GM18508 (cell line): ENCODE results near the gene LPA.
"Not testable (repeated sequence)": the region's sequence is repeated elsewhere in the genome, so short reads cannot be mapped to it uniquely, and the experiment has no call there.

Experiments
- ATAC-seq: cut with Tn5 transposase; IDR thresholded peaks from one replicate; pipeline ENCODE4 v1.9.1; 2021; ENCODE audit warnings: moderate number of reproducible peaks; ENCODE audit not compliant: insufficient read depth, unreplicated experiment

LPA gene

DNA sequence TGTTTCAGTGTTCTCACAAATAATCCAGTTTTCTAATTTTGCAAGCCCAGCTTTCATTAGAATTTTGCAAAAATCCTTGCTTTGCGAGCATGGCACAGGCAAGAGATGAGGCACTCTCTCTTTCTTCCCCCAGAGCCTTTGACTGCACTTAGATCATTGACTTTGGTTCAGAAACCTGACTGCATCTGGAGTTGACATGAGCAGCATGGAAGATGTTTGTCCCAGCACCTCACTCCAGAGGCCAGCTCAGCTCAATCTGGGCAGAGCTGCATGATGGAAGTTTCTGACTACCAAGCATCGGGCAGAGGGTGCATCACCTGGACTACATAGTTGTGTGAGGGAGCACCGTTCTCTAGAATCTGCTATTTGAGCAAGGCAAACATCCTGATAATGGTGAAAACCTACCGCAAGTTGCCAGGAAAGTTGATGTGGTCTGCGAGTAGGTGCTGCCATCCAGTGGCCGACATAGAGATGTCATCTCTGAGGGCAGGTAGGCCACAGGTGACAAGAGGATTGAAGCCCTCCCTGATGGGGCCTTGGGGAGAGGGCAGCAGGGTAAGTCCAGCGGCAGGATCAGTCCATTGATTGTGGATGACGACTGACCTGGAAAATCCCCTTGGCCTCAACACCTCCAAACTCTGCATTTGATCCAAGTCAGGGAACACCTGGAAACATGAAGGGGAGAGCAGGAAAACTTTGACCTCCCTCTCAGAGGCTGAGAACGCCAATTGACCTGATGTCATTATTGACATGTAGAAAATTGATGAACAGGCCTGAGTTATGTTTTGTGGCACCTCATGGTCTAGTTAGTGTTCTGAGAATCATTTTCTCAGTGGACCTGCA is 3.8 kb upstream of the LPA start:
- ATAC-seq = peak; percentile 63

DNA sequence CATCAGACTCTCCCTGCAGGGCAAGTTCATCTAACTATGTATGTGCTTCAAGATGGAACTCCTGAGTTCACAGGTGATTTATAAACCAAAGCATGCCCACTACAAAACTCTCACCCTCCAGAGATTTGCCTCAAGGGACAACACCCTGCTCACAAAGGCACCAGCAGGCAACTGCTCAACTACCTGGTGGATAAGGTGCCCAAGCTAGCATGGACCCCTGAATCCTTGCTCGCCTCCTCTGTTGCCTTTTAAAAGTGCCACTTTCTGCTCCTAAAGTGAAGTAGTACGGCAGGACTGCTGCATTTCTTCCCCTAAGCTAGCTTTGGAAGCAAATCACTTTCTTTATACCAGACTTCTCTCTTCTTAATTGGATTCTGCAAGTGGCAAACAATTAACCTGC is 1.2 kb downstream of the LPA start:
- ATAC-seq = no peak

DNA sequence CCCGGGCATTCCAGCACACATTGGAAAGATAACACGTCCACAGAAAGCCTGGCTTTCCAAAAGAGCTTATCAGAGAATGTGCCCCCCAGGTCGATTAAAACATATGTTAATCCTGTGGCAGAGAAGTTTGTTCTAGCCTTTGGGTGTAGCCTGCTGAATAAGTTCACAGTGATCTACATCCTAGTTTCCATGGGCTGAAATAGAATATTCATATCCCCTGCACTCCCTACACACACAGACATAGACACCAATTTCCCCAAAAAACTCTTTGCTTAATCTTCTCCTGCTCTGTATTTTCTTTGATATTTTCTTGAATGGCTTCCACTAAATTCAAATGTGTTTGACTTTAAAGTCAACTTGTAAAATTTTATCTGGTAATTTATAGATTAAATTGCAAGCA is 1.6 kb downstream of the LPA start:
- ATAC-seq = no peak

DNA sequence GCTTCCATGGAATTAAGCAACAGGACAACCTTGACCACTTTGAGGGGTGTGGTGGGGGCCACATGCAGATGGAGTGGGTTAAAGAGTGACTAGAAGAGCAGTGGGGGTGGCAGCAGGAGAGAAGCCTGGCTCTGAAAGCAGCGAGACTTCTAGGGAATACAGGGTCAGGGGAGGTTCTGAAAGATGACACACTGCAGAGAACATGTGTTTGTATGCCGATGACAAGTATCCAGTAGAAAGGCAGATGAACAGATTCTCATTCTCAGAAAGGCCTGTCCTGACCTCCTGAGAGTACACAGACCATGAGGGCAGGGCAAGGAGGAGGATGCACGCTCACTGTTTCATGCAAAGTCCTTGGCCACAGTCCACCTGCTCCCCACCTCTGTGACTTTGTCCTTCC is 2.9 kb downstream of the LPA start:
- no peak for ATAC-seq

GRCh38 chr6:160659562-160659961 is 4.5 kb downstream of the LPA start:
- ATAC-seq = no peak

GRCh38 chr6:160634706-160635105 is 29.4 kb downstream of the LPA start:
- ATAC-seq = no peak

DNA sequence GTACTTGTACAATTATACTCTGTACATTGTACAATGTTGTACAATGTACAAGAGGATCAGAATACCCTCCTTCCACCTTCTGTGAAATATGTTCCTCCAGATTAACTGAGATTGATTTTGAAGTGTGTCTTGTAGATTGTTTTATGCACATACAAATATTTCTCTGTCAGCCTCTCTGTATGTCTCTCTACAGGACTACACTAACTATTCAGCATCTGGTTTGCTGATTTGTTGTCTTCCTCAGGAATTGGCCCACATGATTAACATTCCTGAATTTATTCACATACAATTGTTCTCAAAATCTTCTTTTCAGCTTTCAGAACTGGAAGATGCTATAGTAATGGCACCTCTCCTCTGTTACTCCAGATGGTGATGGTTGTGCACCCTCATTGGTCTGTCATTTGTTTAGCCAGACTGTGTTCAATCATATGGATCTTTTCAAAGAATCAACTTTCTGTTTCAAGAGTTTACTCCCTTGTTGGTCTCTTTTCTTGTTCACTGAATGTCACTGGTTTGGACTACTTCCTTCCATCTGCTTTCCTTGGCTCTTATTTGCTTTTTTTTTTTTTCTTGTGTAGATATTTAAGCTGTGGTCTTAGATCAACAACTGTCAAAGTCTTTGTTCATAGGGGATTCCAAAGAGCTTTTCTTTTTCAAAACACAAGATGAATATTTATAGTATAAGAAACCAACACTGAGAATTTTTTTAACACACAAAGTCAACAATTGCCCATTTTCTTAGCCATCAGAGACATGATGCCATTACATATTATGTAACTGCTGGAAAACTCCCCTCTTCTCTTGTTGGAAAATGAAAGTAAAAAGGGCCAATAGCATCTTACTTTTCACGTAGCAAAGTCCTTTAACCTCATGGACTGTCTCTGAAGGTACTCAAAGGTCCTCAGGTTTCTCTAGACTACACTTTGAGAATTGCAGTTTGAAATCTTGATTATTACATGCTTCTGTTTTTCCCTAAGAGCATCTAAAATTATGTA is 67.9 kb downstream of the LPA start:
- ATAC-seq = no peak

DNA sequence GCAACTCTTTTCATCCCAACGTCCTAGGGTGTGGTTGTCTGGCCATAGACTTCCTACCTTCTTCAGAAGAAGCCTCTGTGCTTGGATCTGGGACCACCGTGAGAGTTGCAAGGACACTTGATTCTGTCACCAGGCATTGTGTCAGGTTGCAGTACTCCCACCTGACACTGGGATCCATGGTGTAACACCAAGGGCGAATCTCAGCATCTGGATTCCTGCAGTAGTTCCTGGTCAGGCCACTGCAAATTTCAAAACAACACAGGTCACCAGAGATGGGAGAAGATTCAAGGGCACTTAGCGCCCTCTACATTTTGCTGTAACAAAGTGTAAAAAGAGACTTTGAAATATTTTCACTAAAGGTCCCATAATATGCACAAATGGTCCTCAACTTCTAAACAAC is 68.8 kb downstream of the LPA start:
- not testable (repeated sequence) for ATAC-seq

- no peak for ATAC-seq
These were observed 77.7 kb downstream of the LPA start for GRCh38 chr6:160586374-160586773.

- no peak for ATAC-seq
These were observed 80.3 kb downstream of the LPA start for GRCh38 chr6:160583794-160584193.

DNA sequence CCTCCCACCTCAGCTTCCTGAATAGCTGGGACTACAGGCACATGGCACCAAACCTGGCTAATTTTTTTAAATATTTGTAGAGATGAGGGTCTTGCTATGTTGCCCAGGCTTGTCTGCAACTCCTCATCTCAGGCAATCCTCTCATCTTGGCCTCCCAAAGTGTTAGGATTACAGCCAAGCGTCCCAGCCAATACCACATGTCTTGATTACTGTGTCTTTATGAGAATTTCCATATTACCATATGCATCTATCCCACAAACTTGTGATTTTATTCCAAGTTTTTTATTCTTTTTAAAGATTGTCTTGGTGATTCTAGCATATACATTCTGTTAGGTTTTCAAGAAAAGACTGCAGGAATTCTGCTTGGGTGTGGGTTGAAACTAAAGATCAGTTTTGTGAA is 82.7 kb downstream of the LPA start:
- ATAC-seq = no peak

- ATAC-seq = not testable (repeated sequence)
These were observed 85.6 kb downstream of the LPA start for GRCh38 chr6:160578515-160578914.

DNA sequence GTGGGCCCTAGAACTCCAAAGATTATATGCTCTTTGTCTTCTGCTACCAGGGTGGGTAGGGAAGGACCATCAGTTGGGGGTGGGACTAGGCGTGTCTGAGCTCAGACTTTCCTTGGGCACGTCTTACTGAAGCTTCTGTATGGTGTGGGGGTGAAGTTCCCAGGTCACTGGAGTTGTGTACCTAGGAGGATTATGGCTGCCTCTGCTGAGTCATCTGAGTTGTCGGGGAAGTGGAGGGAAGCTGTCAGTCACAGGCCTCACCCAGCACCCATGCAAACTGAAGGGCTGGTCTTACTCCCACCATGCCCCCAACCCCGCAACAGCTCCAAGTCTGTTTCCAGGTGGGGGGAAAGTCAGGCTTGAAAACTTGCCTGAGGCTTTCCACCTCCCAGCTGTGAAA is 90.1 kb downstream of the LPA start:
- ATAC-seq = no peak

- ATAC-seq = not testable (repeated sequence)
These were observed 92.9 kb downstream of the LPA start for GRCh38 chr6:160571201-160571600.

DNA sequence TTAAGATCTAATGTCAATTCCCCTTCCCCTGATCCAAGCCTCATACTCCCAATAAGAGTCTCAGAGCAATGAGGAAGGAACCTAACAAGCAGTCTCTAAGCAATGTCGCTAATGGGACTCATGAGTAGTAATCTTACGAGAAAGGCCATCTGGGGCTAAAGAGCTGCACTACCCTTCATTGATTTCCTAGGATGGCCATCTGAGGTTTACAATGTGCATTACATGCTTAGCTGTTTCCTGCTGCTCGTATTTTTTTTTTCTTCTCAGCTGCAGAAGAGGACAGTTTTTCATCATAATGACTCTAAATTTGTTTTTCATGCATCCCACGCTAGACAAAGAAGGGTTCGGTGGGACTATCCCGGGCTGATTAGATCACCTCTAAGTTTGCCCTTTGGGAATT is 119.3 kb downstream of the LPA start:
- ATAC-seq = no peak

GRCh38 chr6:160535270-160535669 is 128.8 kb downstream of the LPA start:
- no peak for ATAC-seq

DNA sequence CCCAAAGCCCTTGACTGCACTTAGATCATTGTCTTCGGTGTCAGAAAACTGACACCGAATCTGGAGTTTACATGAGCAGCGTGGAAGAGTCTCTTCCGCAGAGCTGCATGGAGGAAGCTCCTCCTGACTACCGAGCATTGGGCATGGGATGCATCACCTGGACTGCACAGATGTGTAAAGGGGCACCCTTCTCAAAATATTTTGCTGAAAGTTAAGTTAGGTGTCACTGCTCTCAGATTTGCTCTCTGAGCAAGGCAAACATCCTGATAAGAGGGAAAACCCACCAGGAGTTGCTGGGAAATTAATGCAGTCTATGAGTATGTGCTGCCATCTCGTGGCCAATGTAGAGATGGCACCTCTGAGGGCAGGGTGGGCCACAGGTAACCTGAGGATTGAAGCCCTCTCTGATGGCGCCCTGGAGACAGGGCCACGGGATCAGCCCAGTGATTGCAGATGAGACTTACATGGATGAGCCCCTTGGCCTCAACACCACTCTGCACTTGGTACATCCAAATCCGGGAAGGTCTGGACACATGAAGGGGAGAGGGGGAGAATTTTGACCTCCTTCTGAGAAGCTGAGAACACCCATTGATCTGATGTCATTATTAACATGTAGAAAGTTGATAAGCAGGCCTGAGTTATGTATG is 129.9 kb downstream of the LPA start:
- no peak for ATAC-seq

DNA sequence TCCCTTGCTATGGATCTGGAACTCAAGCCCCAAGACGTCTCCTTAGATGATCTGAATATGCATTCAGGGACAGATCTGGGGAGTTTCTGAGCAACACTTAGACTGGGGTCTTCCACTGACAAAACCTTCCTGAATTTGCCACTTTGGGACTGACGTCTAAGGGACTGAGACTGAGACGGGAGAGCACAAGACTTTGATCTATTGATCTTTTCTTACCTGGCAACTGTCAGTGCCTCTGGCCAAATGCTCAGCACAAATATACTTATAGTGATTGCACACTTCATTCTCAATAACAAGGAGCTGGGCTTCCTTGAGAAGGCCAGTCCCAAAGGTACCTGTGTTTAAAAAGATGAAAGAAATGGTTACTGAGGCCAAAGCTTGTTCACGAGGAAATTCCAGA is 131.8 kb downstream of the LPA start:
- no peak for ATAC-seq

DNA sequence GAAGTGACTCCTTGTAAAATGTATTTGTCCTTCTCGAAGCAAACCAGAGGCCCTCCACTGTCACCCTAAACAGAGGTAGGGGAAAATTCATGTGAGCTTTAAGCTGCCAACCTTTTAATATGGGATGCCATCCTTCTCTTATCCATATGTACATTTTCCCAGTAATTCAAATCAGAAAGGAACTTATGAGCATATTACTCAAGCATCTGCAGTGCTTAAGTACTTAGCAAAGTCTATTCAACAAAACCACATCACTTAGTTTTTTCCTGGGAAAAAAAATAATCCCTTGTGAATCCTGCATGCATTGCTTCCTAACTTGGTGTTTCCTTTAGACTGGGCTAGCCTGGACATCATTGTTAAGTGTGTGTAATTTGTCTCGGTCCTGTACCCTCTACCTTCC is 132.2 kb downstream of the LPA start:
- ATAC-seq = no peak

GRCh38 chr6:160529524-160529923 is 134.6 kb downstream of the LPA start:
- not testable (repeated sequence) for ATAC-seq

GRCh38 chr6:160523223-160523622 is 140.9 kb downstream of the LPA start:
- ATAC-seq = peak; percentile 65
